ENCODE results near the gene TIAM1.

TIAM1 gene

GRCh38 chr21:31099122-31099521 is 244.9 kb downstream of the TIAM1 start:
- no peak overlapping the region for H3K4me3 ChIP-seq (replicated peaks; ENCODE audit: low read depth, low read length)
- no peak for TF ChIP-seq CTCF (IDR thresholded peaks at IDR 0.05; ENCODE audit: low read length, missing control alignments)
- no peak for DNase-seq (ENCODE audit: low read depth)

- TF ChIP-seq CTCF (IDR thresholded peaks at IDR 0.05; ENCODE audit: low read length, missing control alignments): peak; percentile 88
- H3K4me3 ChIP-seq (replicated peaks; ENCODE audit: low read depth, low read length): no peak overlapping the region
- peak; percentile 72 for DNase-seq (ENCODE audit: low read depth)
Measured at GRCh38 chr21:31098576-31099005, 245.5 kb downstream of the TIAM1 start.

- no peak for TF ChIP-seq CTCF (IDR thresholded peaks at IDR 0.05; ENCODE audit: low read length, missing control alignments)
- no peak for DNase-seq (ENCODE audit: low read depth)
- no peak overlapping the region for H3K4me3 ChIP-seq (replicated peaks; ENCODE audit: low read depth, low read length)
Measured at GRCh38 chr21:31092832-31093625, 251.0 kb downstream of the TIAM1 start.

DNA sequence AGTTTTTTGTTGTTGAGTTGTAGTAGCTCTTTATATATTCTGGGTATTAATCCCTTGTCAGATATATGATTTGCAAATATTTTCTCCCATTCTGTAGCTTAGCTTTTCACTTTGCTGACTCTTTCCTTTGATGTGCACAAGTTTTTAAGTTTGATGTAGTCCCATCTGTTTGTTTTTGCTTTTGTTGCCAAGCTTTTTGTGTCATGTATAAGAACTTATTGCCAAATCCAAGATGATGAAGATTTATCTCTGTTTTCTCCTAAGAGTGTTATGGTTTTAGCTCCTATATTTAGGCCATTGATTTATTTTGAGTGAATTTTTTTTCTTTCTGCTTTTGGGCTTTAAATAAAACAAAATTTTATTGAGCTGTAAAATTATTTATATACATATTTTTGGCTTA is 253.7 kb downstream of the TIAM1 start:
- no peak overlapping the region for H3K4me3 ChIP-seq (replicated peaks; ENCODE audit: low read depth, low read length)
- DNase-seq (ENCODE audit: low read depth): no peak
- no peak for TF ChIP-seq CTCF (IDR thresholded peaks at IDR 0.05; ENCODE audit: low read length, missing control alignments)

- H3K4me3 ChIP-seq (replicated peaks; ENCODE audit: low read depth, low read length): no peak overlapping the region
- TF ChIP-seq CTCF (IDR thresholded peaks at IDR 0.05; ENCODE audit: low read length, missing control alignments): no peak
- no peak for DNase-seq (ENCODE audit: low read depth)
Measured at GRCh38 chr21:31088474-31088751, 255.6 kb downstream of the TIAM1 start.

GRCh38 chr21:31087639-31088473 is 256.2 kb downstream of the TIAM1 start:
- DNase-seq (ENCODE audit: low read depth): no peak
- no peak overlapping the region for H3K4me3 ChIP-seq (replicated peaks; ENCODE audit: low read depth, low read length)
- no peak for TF ChIP-seq CTCF (IDR thresholded peaks at IDR 0.05; ENCODE audit: low read length, missing control alignments)

All from fibroblast of pulmonary artery (primary cell).